HEK293T (cell line): ENCODE results near the gene HPGD.

Experiments
- ARNT ChIP-seq: fragments of 450-650 bp; IDR thresholded peaks from 2 replicates; pipeline ENCODE4 v1.6.1; 2017; ENCODE audit warnings: mild to moderate bottlenecking
- BHLHE40 ChIP-seq: fragments of 450-650 bp; IDR thresholded peaks from 2 replicates; pipeline ENCODE4 v1.6.1; 2016; ENCODE audit warnings: mild to moderate bottlenecking, moderate library complexity, borderline replicate concordance
- CTBP1 ChIP-seq: fragments of 450-650 bp; IDR thresholded peaks from 2 replicates; pipeline ENCODE4 v1.6.1; 2016; ENCODE audit warnings: borderline replicate concordance
- LEF1 ChIP-seq: fragments of 450-650 bp; IDR thresholded peaks from 2 replicates; pipeline ENCODE4 v1.6.1; 2017; ENCODE audit warnings: mild to moderate bottlenecking, borderline replicate concordance
- NFRKB ChIP-seq: fragments of 450-650 bp; IDR thresholded peaks from 2 replicates; pipeline ENCODE4 v1.6.1; 2016; ENCODE audit warnings: mild to moderate bottlenecking, moderate library complexity
- SP1 ChIP-seq: fragments of 450-650 bp; IDR thresholded peaks from 2 replicates; pipeline ENCODE4 v1.6.1; 2017
- TARDBP ChIP-seq: fragments of 450-650 bp; IDR thresholded peaks from 2 replicates; pipeline ENCODE4 v1.6.1; 2016

GRCh38 chr4:174561560-174561959 lies 39.3 kb upstream of the HPGD start:
- TF ChIP-seq NFRKB (no peak), LEF1 (no peak), TARDBP (no peak), SP1 (no peak), BHLHE40 (no peak), ARNT (no peak), CTBP1 (no peak)
